ENCODE results near the gene TMOD1. TPM values are rescaled to one million over a fixed set of nuclear protein-coding genes. Genes with fewer than 3 reads are reported as not detected.

The TMOD1 gene
- total and polyA plus RNA-seq, 9 of the 15 experiments (the other 6 are each of a cell fraction or from before 2014, with no cell fraction given), result 7.1 to 41.2 (median 14.2) TPM

GRCh38 chr9:97567894-97568202 is 66.4 kb downstream of the TMOD1 start (continued):
- TF ChIP-seq ZNF449 (CRISPR knock-in tag; IDR thresholded peaks at IDR 0.05) (no peak), ZNF318 (IDR thresholded peaks at IDR 0.05; ENCODE audit: borderline replicate concordance in 1 of 2, low read depth in 1 of 2) (0 out of 4 replicates have a peak, but pooled peaks of 1 of the 2 experiments have one; percentile 35), CGGBP1 (CRISPR knock-in tag; IDR thresholded peaks at IDR 0.05) (no peak), NR2F6 (CRISPR knock-in tag; IDR thresholded peaks at IDR 0.05) (no peak), ZBTB7A (IDR thresholded peaks at IDR 0.05; ENCODE audit: borderline replicate concordance, control insufficient read depth, low read depth, low read length) (no peak), KDM5B (IDR thresholded peaks at IDR 0.05; ENCODE audit: insufficient replicate concordance, low read depth, low read length) (no peak), AFF4 (CRISPR knock-in tag; IDR thresholded peaks at IDR 0.05) (no peak), KAT2B (IDR thresholded peaks at IDR 0.05; ENCODE audit: low read depth, low read length) (no peak), SAFB2 (IDR thresholded peaks at IDR 0.05; ENCODE audit: borderline replicate concordance, low read depth, low read length, severe bottlenecking) (no peak), RNF2 (IDR thresholded peaks at IDR 0.05) (no peak), ZNF444 (CRISPR knock-in tag; IDR thresholded peaks at IDR 0.05) (no peak), ZNF174 (CRISPR knock-in tag; IDR thresholded peaks at IDR 0.05) (no peak), ZZZ3 (IDR thresholded peaks at IDR 0.05) (no peak), FIP1L1 (IDR thresholded peaks at IDR 0.05; ENCODE audit: low read depth, low read length, poor library complexity, severe bottlenecking) (no peak)

All from K562 (cell line).